GM15510 (cell line): ENCODE results near the gene NOVA2.
A peak's percentile ranks its signal among the peaks of the same experiment; 100 is the strongest.

ENCODE experiments used
- POLR2A ChIP-seq: IDR thresholded peaks from 3 replicates; pipeline ENCODE4 v1.6.1; 2011; ENCODE audit warnings: borderline replicate concordance; ENCODE audit not compliant: insufficient read length; ENCODE audit errors: extremely low read depth

Gene NOVA2

GRCh38 chr19:45931055-45931454, 42.6 kb downstream of the NOVA2 start:
- no peak for TF ChIP-seq POLR2A

GRCh38 chr19:45929247-45929646, 44.4 kb downstream of the NOVA2 start:
- TF ChIP-seq POLR2A = no peak

GRCh38 chr19:45927565-45928261, 46.0 kb downstream of the NOVA2 start:
- peak; percentile 64 for TF ChIP-seq POLR2A

- TF ChIP-seq POLR2A = no peak
Observed at GRCh38 chr19:45924891-45925447, 48.7 kb downstream of the NOVA2 start.

- TF ChIP-seq POLR2A = no peak
Observed at GRCh38 chr19:45922281-45922680, 51.4 kb downstream of the NOVA2 start.

GRCh38 chr19:45920458-45920857, 53.2 kb downstream of the NOVA2 start:
- TF ChIP-seq POLR2A = no peak

GRCh38 chr19:45919678-45920077, 54.0 kb downstream of the NOVA2 start:
- TF ChIP-seq POLR2A = no peak

- no peak for TF ChIP-seq POLR2A
Observed at GRCh38 chr19:45918721-45919120, 54.9 kb downstream of the NOVA2 start.

GRCh38 chr19:45917421-45918091, 56.1 kb downstream of the NOVA2 start:
- no peak for TF ChIP-seq POLR2A

- no peak for TF ChIP-seq POLR2A
Observed at GRCh38 chr19:45913874-45914830, 59.5 kb downstream of the NOVA2 start, which contains the start of gene NANOS2. Gene NANOS2, minus strand, starts transcription at chr19:45914778. Its CDS starts 85 bp downstream, at chr19:45914693.

GRCh38 chr19:45911291-45911690, 62.4 kb downstream of the NOVA2 start:
- TF ChIP-seq POLR2A = no peak

GRCh38 chr19:45908956-45909355, 64.7 kb downstream of the NOVA2 start:
- no peak for TF ChIP-seq POLR2A

GRCh38 chr19:45906221-45906620, 67.4 kb downstream of the NOVA2 start:
- TF ChIP-seq POLR2A = no peak

- TF ChIP-seq POLR2A = no peak
Observed at GRCh38 chr19:45905011-45905410, 68.7 kb downstream of the NOVA2 start.

GRCh38 chr19:45902651-45903625, 70.7 kb downstream of the NOVA2 start:
- TF ChIP-seq POLR2A = peak; percentile 91
